ENCODE measurements around the gene EVPL. TPM values are rescaled to one million over a fixed set of nuclear protein-coding genes. Genes with fewer than 3 reads are reported as not detected.

EVPL gene
- total RNA-seq, 2 experiments from 2014 or later, result 0.16 to 0.34 TPM

DNA sequence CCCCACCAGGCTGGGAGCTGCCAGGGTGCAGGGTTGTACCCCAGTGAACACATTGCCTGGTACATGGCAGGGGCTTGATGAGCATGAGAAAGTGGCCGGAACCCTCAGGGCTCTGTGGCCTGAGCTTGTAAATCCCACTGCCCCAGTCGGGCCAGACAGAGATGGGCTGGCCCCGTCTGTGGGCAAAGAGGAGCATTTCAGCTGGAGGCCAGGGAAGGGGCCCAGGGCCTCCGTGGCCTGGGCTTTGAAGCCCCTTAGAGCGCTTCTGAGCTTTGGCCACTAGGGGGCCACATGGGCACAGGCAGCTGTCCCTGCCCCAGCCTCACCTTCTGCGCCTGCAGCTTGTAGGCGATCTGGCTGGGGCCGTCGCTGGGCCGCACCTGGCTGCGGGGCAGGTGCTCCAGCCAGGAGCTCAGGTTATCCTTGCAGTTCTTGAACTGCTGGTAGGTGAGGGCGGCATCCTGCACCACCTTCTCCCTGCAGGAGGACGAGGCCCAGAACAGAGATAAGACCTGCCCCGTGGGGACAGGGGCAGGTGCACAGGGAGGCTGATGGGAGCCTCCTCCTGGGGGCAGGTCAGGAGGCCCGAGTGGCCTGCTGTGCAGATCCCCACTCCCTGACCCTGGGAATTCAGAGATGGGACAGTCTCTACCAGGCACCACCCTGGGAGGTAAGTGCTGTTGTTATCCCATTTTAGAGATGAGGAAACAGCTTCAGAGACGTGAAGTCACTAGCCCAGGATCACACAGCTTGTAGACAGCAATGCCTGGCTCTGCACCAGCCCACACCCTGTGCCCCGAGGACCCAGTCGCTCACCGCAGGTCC, 12.8 kb downstream of the EVPL start:
- DNase-seq (peak; percentile 88), ATAC-seq (peak; percentile 100)
- ChIA-PET CTCF (interaction anchor here (0.7 to 9.3 kb wide), 72 partner anchors 12 to 394 kb away, joined by 3 to 122 read pairs (median 5); partner anchors contain the start of genes CDK3, EVPL, EXOC7 and FOXJ1), POLR2A (interaction anchor here (0.5 to 1.3 kb wide), 6 partner anchors 15 to 382 kb away, joined by 3 to 4 read pairs (median 3); partner anchors contain the start of genes MRPL38 and PRPSAP1)
- no peaks in the 10 kb centered on the region for H3K27me3 Mint-ChIP-seq
- no peaks in the 10 kb centered on the region for H3K36me3 Mint-ChIP-seq (ENCODE audit: low read depth)
- no peak overlapping the region for H3K4me3 Mint-ChIP-seq
- peak overlapping the region; percentile 55 for H3K27ac Mint-ChIP-seq
- TF ChIP-seq, protein P1, sequence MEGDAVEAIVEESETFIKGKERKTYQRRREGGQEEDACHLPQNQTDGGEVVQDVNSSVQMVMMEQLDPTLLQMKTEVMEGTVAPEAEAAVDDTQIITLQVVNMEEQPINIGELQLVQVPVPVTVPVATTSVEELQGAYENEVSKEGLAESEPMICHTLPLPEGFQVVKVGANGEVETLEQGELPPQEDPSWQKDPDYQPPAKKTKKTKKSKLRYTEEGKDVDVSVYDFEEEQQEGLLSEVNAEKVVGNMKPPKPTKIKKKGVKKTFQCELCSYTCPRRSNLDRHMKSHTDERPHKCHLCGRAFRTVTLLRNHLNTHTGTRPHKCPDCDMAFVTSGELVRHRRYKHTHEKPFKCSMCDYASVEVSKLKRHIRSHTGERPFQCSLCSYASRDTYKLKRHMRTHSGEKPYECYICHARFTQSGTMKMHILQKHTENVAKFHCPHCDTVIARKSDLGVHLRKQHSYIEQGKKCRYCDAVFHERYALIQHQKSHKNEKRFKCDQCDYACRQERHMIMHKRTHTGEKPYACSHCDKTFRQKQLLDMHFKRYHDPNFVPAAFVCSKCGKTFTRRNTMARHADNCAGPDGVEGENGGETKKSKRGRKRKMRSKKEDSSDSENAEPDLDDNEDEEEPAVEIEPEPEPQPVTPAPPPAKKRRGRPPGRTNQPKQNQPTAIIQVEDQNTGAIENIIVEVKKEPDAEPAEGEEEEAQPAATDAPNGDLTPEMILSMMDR (IDR thresholded peaks at IDR 0.05), result peak; percentile 95
- H3K9me3 Mint-ChIP-seq, result no peaks in the 10 kb centered on the region
- intact Hi-C loops (cut with micrococcal nuclease), result no loop called here
- H3K4me1 Mint-ChIP-seq (ENCODE audit: low read depth), result peaks cover 8% of the 10 kb centered on the region

DNA sequence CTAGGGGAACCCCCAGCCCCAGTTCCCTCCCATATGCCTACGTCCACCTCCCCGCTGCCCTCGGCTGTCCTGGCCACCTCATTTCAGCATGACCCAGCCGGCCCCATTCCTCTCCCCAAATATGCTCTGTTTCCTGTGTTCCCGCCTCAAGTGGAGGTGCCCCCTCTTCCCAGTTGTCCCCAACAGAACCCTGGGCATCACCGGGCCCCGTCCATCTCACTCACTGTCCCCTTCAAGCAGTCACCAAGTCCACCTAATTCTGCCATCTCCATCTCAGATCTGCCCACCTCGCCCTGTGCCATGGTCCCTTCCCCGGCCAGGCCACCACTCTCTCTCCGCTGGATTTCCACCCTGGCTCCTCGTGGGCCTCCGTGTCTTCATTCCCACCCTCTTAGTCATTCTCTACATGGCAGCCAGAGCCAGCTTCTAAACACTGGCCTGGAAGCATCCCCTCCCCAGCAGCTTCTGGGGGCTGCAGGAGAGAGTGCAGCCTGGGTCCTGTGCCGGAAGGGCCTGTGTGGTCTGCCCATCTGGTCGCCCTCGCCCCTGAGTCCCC, 13.7 kb downstream of the EVPL start:
- TF ChIP-seq, protein P1 (IDR thresholded peaks at IDR 0.05), result no peak
- peaks cover 8% of the 10 kb centered on the region for H3K4me1 Mint-ChIP-seq (ENCODE audit: low read depth)
- no peaks in the 10 kb centered on the region for H3K9me3 Mint-ChIP-seq
- ATAC-seq (no peak), DNase-seq (no peak)
- CTCF ChIA-PET, result interaction anchor here (0.7 to 9.3 kb wide), 64 partner anchors 11 to 395 kb away, joined by 3 to 122 read pairs (median 5); partner anchors contain the start of genes CDK3, EXOC7, FOXJ1 and MRPL38
- H3K36me3 Mint-ChIP-seq (ENCODE audit: low read depth), result no peaks in the 10 kb centered on the region
- H3K4me3 Mint-ChIP-seq, result no peak overlapping the region
- no peak overlapping the region for H3K27ac Mint-ChIP-seq
- H3K27me3 Mint-ChIP-seq, result no peaks in the 10 kb centered on the region
- POLR2A ChIA-PET, result interaction anchor here (0.7 to 1.2 kb wide), 3 partner anchors 52 to 340 kb away, joined by 3 to 4 read pairs (median 3); partner anchors contain the start of genes MRPL38 and PRPSAP1
- intact Hi-C loops (cut with micrococcal nuclease), result no loop called here

DNA sequence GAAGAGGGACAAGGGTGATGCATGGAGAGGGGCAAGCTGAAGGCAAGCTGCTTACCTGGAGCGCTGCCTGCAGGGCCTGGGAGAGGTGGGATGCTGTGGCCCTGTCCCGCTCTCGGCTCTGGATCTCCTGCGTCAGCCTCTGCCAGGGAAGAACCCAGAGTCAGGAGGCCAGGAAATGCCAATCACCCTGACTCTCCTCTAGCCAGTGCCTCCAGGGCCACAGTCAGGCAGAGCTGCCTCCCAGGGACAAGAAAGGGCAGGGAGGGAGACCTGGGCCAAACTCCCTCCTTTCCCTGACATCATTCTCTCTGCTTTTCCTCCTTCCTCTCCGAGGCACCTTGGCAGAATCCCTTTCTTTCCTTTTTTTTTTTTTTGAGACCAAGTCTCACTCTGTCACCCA, 15.2 kb downstream of the EVPL start:
- TF ChIP-seq, protein P1 (IDR thresholded peaks at IDR 0.05), result no peak
- ATAC-seq (no peak), DNase-seq (no peak)
- no peaks in the 10 kb centered on the region for H3K27me3 Mint-ChIP-seq
- H3K9me3 Mint-ChIP-seq, result no peaks in the 10 kb centered on the region
- ChIA-PET POLR2A (no interaction called here), CTCF (interaction anchor here (0.6 to 9.3 kb wide), 6 partner anchors 10 to 290 kb away, joined by 3 to 122 read pairs (median 6); partner anchors contain the start of gene CDK3)
- intact Hi-C loops (cut with micrococcal nuclease), result no loop called here
- H3K36me3 Mint-ChIP-seq (ENCODE audit: low read depth), result no peaks in the 10 kb centered on the region
- H3K4me1 Mint-ChIP-seq (ENCODE audit: low read depth), result peaks cover 8% of the 10 kb centered on the region
- no peak overlapping the region for H3K4me3 Mint-ChIP-seq
- no peak overlapping the region for H3K27ac Mint-ChIP-seq

DNA sequence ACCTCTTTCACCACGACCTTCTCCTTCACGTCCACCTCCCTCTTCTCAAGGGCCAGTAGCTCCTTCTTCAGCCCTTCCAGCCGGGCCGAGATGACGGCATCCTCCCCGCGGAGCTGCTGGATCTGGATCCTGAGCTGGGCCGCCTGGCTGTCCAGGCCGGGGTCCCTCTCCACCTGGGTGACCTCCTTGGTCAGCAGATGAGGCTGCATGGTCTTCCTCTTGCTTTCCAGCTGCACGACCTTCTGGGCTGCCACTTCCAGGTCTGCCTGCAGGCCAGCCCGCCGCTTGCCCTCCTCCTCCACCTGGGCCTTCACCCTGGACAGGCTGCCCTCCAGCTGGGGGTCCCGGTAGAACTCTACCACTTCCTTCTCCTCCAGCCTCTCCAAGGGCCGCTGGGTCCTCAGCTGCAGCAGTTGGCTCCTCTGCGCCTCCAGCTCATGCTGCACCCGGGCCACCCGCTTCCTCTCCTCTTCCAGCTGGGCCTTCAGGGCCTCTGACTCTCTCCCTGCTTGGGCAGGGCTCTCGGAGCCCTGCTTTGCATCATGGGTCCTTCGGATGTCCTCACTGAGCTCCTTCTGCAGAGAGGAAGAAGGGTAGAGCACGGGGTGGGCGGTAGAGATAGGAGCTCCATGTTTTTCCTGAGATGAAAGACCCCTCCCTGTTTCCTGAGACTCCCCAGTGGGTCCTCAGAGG, 17.0 kb downstream of the EVPL start:
- Mint-ChIP-seq H3K36me3 (ENCODE audit: low read depth) (no peaks in the 10 kb centered on the region), H3K27ac (no peak overlapping the region), H3K4me3 (no peak overlapping the region), H3K4me1 (ENCODE audit: low read depth) (peaks cover 8% of the 10 kb centered on the region), H3K27me3 (no peaks in the 10 kb centered on the region), H3K9me3 (no peaks in the 10 kb centered on the region)
- intact Hi-C loops (cut with micrococcal nuclease), result no loop called here
- DNase-seq (no peak), ATAC-seq (no peak)
- ChIA-PET CTCF (interaction anchor here (0.6 to 15.1 kb wide), 9 partner anchors 8 to 388 kb away, joined by 3 to 165 read pairs (median 5); partner anchors contain the start of genes CDK3 and MRPL38), POLR2A (interaction anchor here (1.0 to 1.3 kb wide), 3 partner anchors 8 to 106 kb away, joined by 3 read pairs; no protein-coding TSS in a partner anchor)
- TF ChIP-seq, protein P1 (IDR thresholded peaks at IDR 0.05), result no peak

Measured in activated CD8-positive, alpha-beta T cell treated with anti-CD3 and anti-CD28 coated beads for 36 hours (primary cell).